ENCODE results near the gene PRR35. TPM values are rescaled to one million over a fixed set of nuclear protein-coding genes. Genes with fewer than 3 reads are reported as not detected.

PRR35 gene
- total RNA-seq, 2 experiments from 2014 or later: not detected

DNA sequence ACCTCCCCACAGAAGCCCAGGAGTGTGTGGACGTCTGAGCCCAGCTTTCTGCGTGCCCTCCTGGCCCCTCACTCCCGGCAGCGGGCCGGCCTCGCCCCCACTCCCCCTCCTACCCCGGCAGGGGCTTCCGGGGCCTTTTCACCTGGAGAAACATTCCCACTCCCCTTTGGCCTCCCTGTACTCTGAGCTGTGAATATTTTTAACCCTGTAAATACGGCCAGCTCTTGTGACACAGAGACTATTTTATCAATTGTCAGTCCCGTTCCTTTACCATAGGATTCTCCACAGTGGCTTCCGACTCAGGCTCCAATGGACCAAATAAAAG, 5.9 kb upstream of the PRR35 start:
- H3K4me3 Mint-ChIP-seq: no peak overlapping the region

DNA sequence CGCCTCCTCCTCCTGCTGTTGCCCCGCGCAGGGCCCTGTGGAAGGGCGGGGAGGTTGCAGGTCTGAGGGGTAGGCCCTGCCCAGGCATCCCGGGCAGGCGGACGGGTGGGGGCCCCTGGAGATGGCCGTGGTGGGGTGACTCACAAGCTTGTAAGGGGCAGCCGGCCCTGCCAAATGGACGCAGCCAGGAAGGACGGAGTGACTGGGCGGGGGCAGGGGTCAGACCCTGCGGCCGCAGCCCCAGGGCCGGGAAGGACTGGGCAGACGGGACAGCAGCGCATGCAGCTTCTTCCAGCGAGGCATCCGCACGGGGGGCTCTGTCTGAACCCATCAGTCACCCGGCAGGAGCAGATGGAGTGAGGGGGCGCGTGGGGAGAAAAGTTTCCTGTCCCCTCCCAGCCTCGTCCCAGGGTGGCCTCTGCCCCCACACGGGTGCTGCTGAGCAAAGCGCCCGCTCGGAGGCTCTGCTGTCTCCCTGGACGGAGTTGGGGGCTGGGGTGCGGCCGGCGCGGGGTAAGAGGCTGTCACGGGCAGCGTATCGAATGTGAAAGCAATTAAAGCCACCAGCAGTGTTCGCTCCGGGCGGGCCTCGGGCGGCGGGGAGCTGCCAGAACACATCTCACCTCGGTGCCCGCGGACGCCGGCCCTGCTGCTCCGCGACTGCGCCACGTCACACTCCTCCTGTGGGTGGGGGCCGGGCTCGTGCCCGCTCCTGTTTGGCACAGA, 5.4 kb upstream of the PRR35 start:
- TF ChIP-seq, protein P1, sequence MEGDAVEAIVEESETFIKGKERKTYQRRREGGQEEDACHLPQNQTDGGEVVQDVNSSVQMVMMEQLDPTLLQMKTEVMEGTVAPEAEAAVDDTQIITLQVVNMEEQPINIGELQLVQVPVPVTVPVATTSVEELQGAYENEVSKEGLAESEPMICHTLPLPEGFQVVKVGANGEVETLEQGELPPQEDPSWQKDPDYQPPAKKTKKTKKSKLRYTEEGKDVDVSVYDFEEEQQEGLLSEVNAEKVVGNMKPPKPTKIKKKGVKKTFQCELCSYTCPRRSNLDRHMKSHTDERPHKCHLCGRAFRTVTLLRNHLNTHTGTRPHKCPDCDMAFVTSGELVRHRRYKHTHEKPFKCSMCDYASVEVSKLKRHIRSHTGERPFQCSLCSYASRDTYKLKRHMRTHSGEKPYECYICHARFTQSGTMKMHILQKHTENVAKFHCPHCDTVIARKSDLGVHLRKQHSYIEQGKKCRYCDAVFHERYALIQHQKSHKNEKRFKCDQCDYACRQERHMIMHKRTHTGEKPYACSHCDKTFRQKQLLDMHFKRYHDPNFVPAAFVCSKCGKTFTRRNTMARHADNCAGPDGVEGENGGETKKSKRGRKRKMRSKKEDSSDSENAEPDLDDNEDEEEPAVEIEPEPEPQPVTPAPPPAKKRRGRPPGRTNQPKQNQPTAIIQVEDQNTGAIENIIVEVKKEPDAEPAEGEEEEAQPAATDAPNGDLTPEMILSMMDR (IDR thresholded peaks at IDR 0.05): no peak
- peaks cover 6% of the 10 kb centered on the region for H3K27me3 Mint-ChIP-seq
- Histone ChIP-seq H3K27me3 (ENCODE audit: control insufficient read depth in 1 of 2, insufficient read depth in 2 of 2, low read length in 2 of 2) (peaks cover 11 to 15% of the 10 kb centered on the region in 2 experiments), H3K27ac (ENCODE audit: low read depth in 1 of 2, low read length in 2 of 2) (no peak overlapping the region), H3K4me3 (ENCODE audit: low read length) (no peak overlapping the region), H3K4me1 (ENCODE audit: insufficient read depth, low read length) (peaks cover 4% of the 10 kb centered on the region), H3K9me3 (ENCODE audit: control insufficient read depth in 1 of 2, insufficient read depth in 1 of 2, low read length in 2 of 2) (peaks cover 0 to 11% of the 10 kb centered on the region in 2 experiments), H3K36me3 (ENCODE audit: insufficient read depth, low read length) (peaks cover 18% of the 10 kb centered on the region)
- H3K27ac Mint-ChIP-seq: no peak overlapping the region
- intact Hi-C loops (cut with DNase I, micrococcal nuclease): no loop called here
- H3K9me3 Mint-ChIP-seq: no peaks in the 10 kb centered on the region
- H3K4me3 Mint-ChIP-seq: no peak overlapping the region
- no peaks in the 10 kb centered on the region for H3K4me1 Mint-ChIP-seq (ENCODE audit: low read depth)
- ChIA-PET POLR2A (no interaction called here), CTCF (no interaction called here)
- DNase-seq (no peak), ATAC-seq (ENCODE audit: poor library complexity) (no peak)
- no peaks in the 10 kb centered on the region for H3K36me3 Mint-ChIP-seq (ENCODE audit: low read depth)

More for the DNA sequence above, 5.9 kb upstream of the PRR35 start:
- H3K27ac Mint-ChIP-seq: no peak overlapping the region
- Histone ChIP-seq H3K36me3 (ENCODE audit: insufficient read depth, low read length) (peaks cover 18% of the 10 kb centered on the region), H3K4me3 (ENCODE audit: low read length) (no peak overlapping the region), H3K27ac (ENCODE audit: low read depth in 1 of 2, low read length in 2 of 2) (no peak overlapping the region), H3K9me3 (ENCODE audit: control insufficient read depth in 1 of 2, insufficient read depth in 1 of 2, low read length in 2 of 2) (peaks cover 0 to 9% of the 10 kb centered on the region in 2 experiments), H3K27me3 (ENCODE audit: control insufficient read depth in 1 of 2, insufficient read depth in 2 of 2, low read length in 2 of 2) (peaks cover 6 to 10% of the 10 kb centered on the region in 2 experiments), H3K4me1 (ENCODE audit: insufficient read depth, low read length) (no peaks in the 10 kb centered on the region)
- TF ChIP-seq, protein P1 (IDR thresholded peaks at IDR 0.05): no peak
- peaks cover 6% of the 10 kb centered on the region for H3K27me3 Mint-ChIP-seq
- intact Hi-C loops (cut with DNase I, micrococcal nuclease): no loop called here
- no peaks in the 10 kb centered on the region for H3K9me3 Mint-ChIP-seq
- no peaks in the 10 kb centered on the region for H3K36me3 Mint-ChIP-seq (ENCODE audit: low read depth)
- no peak for ATAC-seq (ENCODE audit: poor library complexity)
- no peaks in the 10 kb centered on the region for H3K4me1 Mint-ChIP-seq (ENCODE audit: low read depth)
- CTCF ChIA-PET: no interaction called here
- POLR2A ChIA-PET: no interaction called here
- no peak for DNase-seq

- no peaks in the 10 kb centered on the region for H3K4me1 Mint-ChIP-seq (ENCODE audit: low read depth)
- Histone ChIP-seq H3K27me3 (ENCODE audit: control insufficient read depth in 1 of 2, insufficient read depth in 2 of 2, low read length in 2 of 2) (peaks cover 11 to 16% of the 10 kb centered on the region in 2 experiments), H3K36me3 (ENCODE audit: insufficient read depth, low read length) (peaks cover 18% of the 10 kb centered on the region), H3K27ac (ENCODE audit: low read depth in 1 of 2, low read length in 2 of 2) (no peak overlapping the region), H3K4me1 (ENCODE audit: insufficient read depth, low read length) (peaks cover 4% of the 10 kb centered on the region), H3K4me3 (ENCODE audit: low read length) (no peak overlapping the region), H3K9me3 (ENCODE audit: control insufficient read depth in 1 of 2, insufficient read depth in 1 of 2, low read length in 2 of 2) (peaks cover 0 to 12% of the 10 kb centered on the region in 2 experiments)
- peaks cover 6% of the 10 kb centered on the region for H3K27me3 Mint-ChIP-seq
- TF ChIP-seq, protein P1 (IDR thresholded peaks at IDR 0.05): no peak
- H3K4me3 Mint-ChIP-seq: no peak overlapping the region
- no peaks in the 10 kb centered on the region for H3K9me3 Mint-ChIP-seq
- ChIA-PET CTCF (no interaction called here), POLR2A (no interaction called here)
- DNase-seq (no peak), ATAC-seq (ENCODE audit: poor library complexity) (no peak)
- no peak overlapping the region for H3K27ac Mint-ChIP-seq
- H3K36me3 Mint-ChIP-seq (ENCODE audit: low read depth): no peaks in the 10 kb centered on the region
- intact Hi-C loops (cut with DNase I, micrococcal nuclease): no loop called here
Measured at GRCh38 chr16:555528-556473, 4.4 kb upstream of the PRR35 start.

All from CD4-positive, alpha-beta T cell (primary cell).